Left lung (tissue), 10 donors: ENCODE data around the gene BICC1. TPM values are rescaled to one million over a fixed set of nuclear protein-coding genes. Genes with fewer than 3 reads are reported as not detected.

Experiments used
- ATAC-seq: fragments of 200-7000 bp; cut with Tn5 transposase; one replicate; pipeline ENCODE4 v1.9.1; 2020; ENCODE audit warnings: moderate library complexity
- DNase-seq, 4 donors: peaks; one replicate each; pipeline ENCODE4 v3.0.0-alpha.2; 2013 to 2020
- H3K27ac ChIP-seq, 2 donors: fragments of 200-600 bp; sonication (generic) in 1 of 2; one replicate each; pipeline versions ENCODE4 v1.5.0 to v1.8.0; 2020 to 2021
- H3K27me3 ChIP-seq, 2 donors: fragments of 200-600 bp; sonication (generic) in 1 of 2; one replicate each; pipeline versions ENCODE4 v1.5.0 to v1.8.0; 2020 to 2021
- H3K36me3 ChIP-seq, 2 donors: fragments of 200-600 bp; sonication (generic) in 1 of 2; one replicate each; pipeline versions ENCODE4 v1.5.0 to v1.8.0; 2020 to 2021
- H3K4me1 ChIP-seq, 2 donors: fragments of 200-600 bp; one replicate each; pipeline ENCODE4 v1.8.0; 2021
- H3K4me3 ChIP-seq, 2 donors: fragments of 200-600 bp; sonication (generic) in 1 of 2; one replicate each; pipeline versions ENCODE4 v1.5.0 to v1.8.0; 2020 to 2021; ENCODE audit warnings: mild to moderate bottlenecking in 1 of 2
- H3K9me3 ChIP-seq, 2 donors: fragments of 200-600 bp; sonication (generic) in 1 of 2; one replicate each; pipeline versions ENCODE4 v1.5.0 to v1.8.0; 2020 to 2021
- CTCF ChIP-seq, 2 donors: fragments of 200-600 bp; sonication (generic) in 1 of 2; IDR thresholded peaks; one replicate each; pipeline versions ENCODE4 v1.5.0 to v1.8.0; 2021; ENCODE audit warnings: antibody characterized with exemption in 2 of 2
- intact Hi-C, 2 donors: fragments of 100-400 bp; cut with DNase I; formaldehyde crosslinking; loops; one replicate each; pipeline versions ENCODE4 v1.11.2 to v1.14.2; 2022
- polyA plus RNA-seq, 6 donors: library from polyadenylated mRNA; unstranded; fragments of 120-200 nt; gene quantifications; one replicate each; pipeline ENCODE4 v1.2.1, GENCODE V29; 2013; ENCODE audit not compliant: insufficient read length in 6 of 6
- total RNA-seq, 2 donors: library from RNA; stranded (reverse); fragmentation: NEBNext Ultra II Directional; extraction: Animal tissue kit (Norgen Biotek cat#: 25700); gene quantifications; one replicate each; pipeline ENCODE4 v1.2.1, GENCODE V29; 2021
- donor health status: DM: no; HTN: yes; CAD: no.
- donor health status: DM: no; HTN: no; CAD: no.

BICC1 gene
- total and polyA plus RNA-seq, 8 donors = 10.9 to 47.4 (median 37.1) TPM

GRCh38 chr10:58644311-58644710, 131.6 kb downstream of the BICC1 start:
- Histone ChIP-seq H3K4me1 (peaks cover 6 to 24% of the 10 kb centered on the region in 2 donors), H3K36me3 (no peaks in the 10 kb centered on the region), H3K4me3 (no peak overlapping the region), H3K9me3 (no peaks in the 10 kb centered on the region), H3K27me3 (no peaks in the 10 kb centered on the region), H3K27ac (no peak overlapping the region)
- ATAC-seq (no peak), DNase-seq (no peak)
- intact Hi-C loops = no loop called here
- TF ChIP-seq CTCF (IDR thresholded peaks at IDR 0.05) = no peak

- Histone ChIP-seq H3K9me3 (no peaks in the 10 kb centered on the region), H3K36me3 (no peaks in the 10 kb centered on the region), H3K27ac (no peak overlapping the region), H3K4me1 (peaks cover 6 to 24% of the 10 kb centered on the region in 2 donors), H3K4me3 (no peak overlapping the region), H3K27me3 (no peaks in the 10 kb centered on the region)
- TF ChIP-seq CTCF (IDR thresholded peaks at IDR 0.05) = no peak
- intact Hi-C loops = no loop called here
- ATAC-seq (no peak), DNase-seq (peak in 1 of 4 donors; percentile 65)
These were observed 132.9 kb downstream of the BICC1 start for GRCh38 chr10:58645416-58646146.

GRCh38 chr10:58647376-58648112, 134.9 kb downstream of the BICC1 start:
- peaks cover 0 to 20% of the 10 kb centered on the region in 2 donors for H3K4me1 ChIP-seq

GRCh38 chr10:58648131-58648530, 135.5 kb downstream of the BICC1 start:
- Histone ChIP-seq H3K27me3 (no peaks in the 10 kb centered on the region), H3K4me3 (no peak overlapping the region), H3K9me3 (no peaks in the 10 kb centered on the region), H3K36me3 (no peaks in the 10 kb centered on the region), H3K4me1 (peaks cover 0 to 16% of the 10 kb centered on the region in 2 donors), H3K27ac (no peak overlapping the region)
- ATAC-seq (peak; percentile 28), DNase-seq (no peak)
- no peak for TF ChIP-seq CTCF (IDR thresholded peaks at IDR 0.05)
- intact Hi-C loops = no loop called here

More at GRCh38 chr10:58647376-58648112, 134.9 kb downstream of the BICC1 start:
- Histone ChIP-seq H3K4me3 (no peak overlapping the region), H3K9me3 (no peaks in the 10 kb centered on the region), H3K36me3 (no peaks in the 10 kb centered on the region), H3K27me3 (no peaks in the 10 kb centered on the region), H3K27ac (no peak overlapping the region)
- DNase-seq (no peak), ATAC-seq (peak; percentile 72)
- TF ChIP-seq CTCF (IDR thresholded peaks at IDR 0.05) = no peak
- intact Hi-C loops = no loop called here

GRCh38 chr10:58651040-58651439, 138.4 kb downstream of the BICC1 start:
- Histone ChIP-seq H3K4me1 (peaks cover 0 to 9% of the 10 kb centered on the region in 2 donors), H3K27ac (peak overlapping the region in 1 of 2 donors; percentile 8), H3K36me3 (no peaks in the 10 kb centered on the region), H3K9me3 (no peaks in the 10 kb centered on the region), H3K27me3 (no peaks in the 10 kb centered on the region), H3K4me3 (no peak overlapping the region)
- peak in 1 of 4 donors; percentile 52 for DNase-seq
- no peak for TF ChIP-seq CTCF (IDR thresholded peaks at IDR 0.05)
- intact Hi-C loops = no loop called here
- ATAC-seq = no peak
